IPS DF 6.9 (cell line): ENCODE measurements around the gene CREBBP.

Experiments used
- DNase-seq: peaks from one replicate; pipeline ENCODE4 v3.0.0-alpha.2; 2013; ENCODE audit warnings: low read depth, low spot score
- H3K27ac ChIP-seq: one replicate; pipeline ENCODE4 v1.5.1; 2013; ENCODE audit warnings: low read length, control low read depth
- H3K27me3 ChIP-seq: 2 replicates; pipeline ENCODE4 v1.6.1; 2013; ENCODE audit warnings: mild to moderate bottlenecking, low read length; ENCODE audit not compliant: control insufficient read depth, insufficient read depth
- H3K36me3 ChIP-seq: 2 replicates; pipeline ENCODE4 v1.6.1; 2013; ENCODE audit warnings: low read length; ENCODE audit not compliant: control insufficient read depth, insufficient read depth
- H3K4me1 ChIP-seq: 2 replicates; pipeline ENCODE4 v1.6.1; 2013; ENCODE audit warnings: low read length; ENCODE audit not compliant: control insufficient read depth, insufficient read depth
- H3K4me3 ChIP-seq: 2 replicates; pipeline ENCODE4 v1.5.1; 2013; ENCODE audit warnings: mild to moderate bottlenecking, low read length
- H3K9me3 ChIP-seq: 2 replicates; pipeline ENCODE4 v1.6.1; 2013; ENCODE audit warnings: low read length, inconsistent platforms; ENCODE audit not compliant: control insufficient read depth, insufficient read depth
- WGBS: extraction: QIAGEN DNeasy Blood & Tissue Kit; methylation state at CpG from one replicate; pipeline ENCODE4 v1.1.7; 2013; ENCODE audit warnings: mixed read lengths, missing lambda C conversion rate; ENCODE audit not compliant: insufficient read length, insufficient coverage; 5-methylcytosine and 5-hydroxymethylcytosine counted together

Gene CREBBP

GRCh38 chr16:3754772-3755171 is 125.7 kb downstream of the CREBBP start:
- H3K36me3 ChIP-seq = peaks cover 5% of the 10 kb centered on the region; the same call in 1 of the 2 replicates
- H3K27ac ChIP-seq = no peak overlapping the region
- 100% methylated on average over 2 of the region's 5 CpGs for WGBS
- H3K27me3 ChIP-seq = no peaks in the 10 kb centered on the region
- H3K4me3 ChIP-seq = no peak overlapping the region
- DNase-seq = no peak
- no peaks in the 10 kb centered on the region for H3K9me3 ChIP-seq
- no peaks in the 10 kb centered on the region for H3K4me1 ChIP-seq

DNA sequence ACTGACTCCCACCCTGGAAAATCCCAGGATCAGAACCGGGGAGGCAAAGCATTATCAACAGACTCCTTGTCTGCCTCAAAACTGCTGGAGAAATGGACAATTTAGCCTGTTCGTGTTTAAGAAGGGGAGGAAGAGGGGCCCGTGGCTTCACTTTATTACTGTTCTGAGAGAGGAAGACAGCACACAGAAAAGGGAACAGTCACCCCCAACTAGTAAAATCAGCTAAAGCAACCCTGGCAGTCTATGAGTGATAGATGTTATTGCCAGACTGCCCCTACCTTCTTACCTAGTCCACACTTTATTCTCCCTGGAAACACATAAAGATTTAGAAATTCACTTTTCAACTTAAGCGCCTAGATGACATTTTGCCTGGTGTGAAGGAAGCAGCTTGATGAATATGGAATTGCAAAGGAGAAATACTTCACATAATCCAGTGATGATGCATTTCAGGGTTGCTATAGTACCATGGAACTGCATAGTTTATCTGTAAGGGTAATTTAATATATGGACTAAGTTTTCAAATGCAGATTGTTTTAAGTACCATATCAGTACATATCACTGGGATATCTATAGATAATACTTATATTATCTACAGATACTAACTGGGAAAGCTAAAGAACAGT is 126.3 kb downstream of the CREBBP start:
- DNase-seq = no peak
- WGBS = no CpG with 5 or more reads among the region's 4 CpGs
- H3K4me3 ChIP-seq = no peak overlapping the region
- H3K4me1 ChIP-seq = no peaks in the 10 kb centered on the region
- peaks cover 5% of the 10 kb centered on the region; the same call in 1 of the 2 replicates for H3K36me3 ChIP-seq
- no peaks in the 10 kb centered on the region for H3K9me3 ChIP-seq
- no peaks in the 10 kb centered on the region for H3K27me3 ChIP-seq
- H3K27ac ChIP-seq = no peak overlapping the region

- peaks cover 5% of the 10 kb centered on the region; the same call in 1 of the 2 replicates for H3K36me3 ChIP-seq
- no peaks in the 10 kb centered on the region for H3K9me3 ChIP-seq
- no peaks in the 10 kb centered on the region for H3K4me1 ChIP-seq
- WGBS = no CpG with 5 or more reads among the region's 15 CpGs
- H3K27me3 ChIP-seq = no peaks in the 10 kb centered on the region
- no peak overlapping the region for H3K27ac ChIP-seq
- DNase-seq = no peak
- no peak overlapping the region for H3K4me3 ChIP-seq
These were observed 127.5 kb downstream of the CREBBP start for GRCh38 chr16:3752984-3753383.

- Histone ChIP-seq H3K27me3 (no peaks in the 10 kb centered on the region), H3K4me1 (no peaks in the 10 kb centered on the region), H3K36me3 (peaks cover 3% of the 10 kb centered on the region; the same call in 1 of the 2 replicates), H3K4me3 (no peak overlapping the region), H3K27ac (no peak overlapping the region), H3K9me3 (no peaks in the 10 kb centered on the region)
- no CpG with 5 or more reads among the region's 8 CpGs for WGBS
- DNase-seq = no peak
These were observed 128.6 kb downstream of the CREBBP start for GRCh38 chr16:3751878-3752277.

GRCh38 chr16:3748307-3748706 is 132.2 kb downstream of the CREBBP start:
- no peak for DNase-seq

DNA sequence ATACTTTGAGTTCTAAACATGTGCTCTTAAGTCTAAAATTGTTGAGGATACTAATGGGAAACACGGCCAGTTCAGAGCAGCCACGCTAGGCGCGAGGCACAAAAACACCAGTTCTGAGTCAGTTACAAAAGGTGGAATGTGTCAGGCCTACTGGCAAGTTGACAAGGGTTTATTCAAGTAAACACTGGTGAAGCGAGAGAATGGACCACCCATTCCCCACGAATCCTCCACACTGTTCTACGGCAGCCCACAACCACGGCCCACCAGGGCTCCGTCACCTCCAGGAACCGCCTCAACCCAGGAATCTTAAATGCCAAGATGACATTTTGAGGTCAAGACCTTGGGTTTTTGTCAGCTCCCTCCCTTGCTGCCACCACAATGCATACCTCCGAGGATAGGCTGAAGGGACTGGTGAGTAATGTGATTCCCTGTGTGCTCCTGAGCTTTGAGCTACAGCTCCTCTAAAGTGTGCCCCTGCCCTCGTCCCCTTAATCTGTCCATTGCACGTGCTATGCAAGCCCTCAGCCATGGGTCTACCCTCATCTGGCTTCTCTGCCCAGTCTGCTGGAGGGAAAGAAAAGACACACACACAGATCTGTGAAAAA is 134.7 kb downstream of the CREBBP start:
- no peak for DNase-seq
- no peaks in the 10 kb centered on the region for H3K9me3 ChIP-seq
- H3K4me1 ChIP-seq = no peaks in the 10 kb centered on the region; the same call in 1 of the 2 replicates
- no peak overlapping the region for H3K4me3 ChIP-seq
- no CpG with 5 or more reads among the region's 13 CpGs for whole genome bisulfite sequencing
- peaks cover 20% of the 10 kb centered on the region for H3K36me3 ChIP-seq
- no peaks in the 10 kb centered on the region for H3K27me3 ChIP-seq
- H3K27ac ChIP-seq = no peak overlapping the region

More at GRCh38 chr16:3748307-3748706, 132.2 kb downstream of the CREBBP start:
- H3K9me3 ChIP-seq = no peaks in the 10 kb centered on the region
- H3K4me3 ChIP-seq = no peak overlapping the region
- no peaks in the 10 kb centered on the region; the same call in 1 of the 2 replicates for H3K4me1 ChIP-seq
- peaks cover 12% of the 10 kb centered on the region for H3K36me3 ChIP-seq
- H3K27ac ChIP-seq = no peak overlapping the region
- no peaks in the 10 kb centered on the region for H3K27me3 ChIP-seq
- WGBS = no CpG with 5 or more reads among the region's 5 CpGs

- DNase-seq = no peak
- Histone ChIP-seq H3K4me1 (no peaks in the 10 kb centered on the region; the same call in 1 of the 2 replicates), H3K36me3 (peaks cover 30% of the 10 kb centered on the region), H3K27ac (no peak overlapping the region), H3K4me3 (no peak overlapping the region), H3K27me3 (no peaks in the 10 kb centered on the region), H3K9me3 (no peaks in the 10 kb centered on the region)
- no CpG with 5 or more reads among the region's 7 CpGs for WGBS
These were observed 136.5 kb downstream of the CREBBP start for GRCh38 chr16:3744018-3744417.

DNA sequence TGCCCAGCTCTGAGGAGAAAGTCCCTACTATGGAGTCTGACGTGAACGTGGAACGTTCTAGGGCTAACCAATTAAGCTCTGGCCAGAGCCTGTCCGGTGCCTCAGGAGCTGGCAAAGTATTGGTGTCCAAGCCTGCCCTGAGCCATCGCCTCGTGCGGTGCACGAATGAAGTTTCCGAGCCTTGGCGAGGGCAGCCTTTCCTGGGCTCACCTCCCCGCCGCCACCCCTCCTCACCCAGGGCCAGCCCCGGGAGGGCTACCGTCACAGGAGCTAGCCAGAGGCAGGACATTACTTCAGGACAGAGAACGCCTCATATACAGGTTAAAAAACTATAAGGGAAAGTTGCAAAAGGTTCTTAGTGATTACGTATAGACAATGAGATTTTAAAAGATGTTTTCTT is 139.6 kb downstream of the CREBBP start:
- no CpG with 5 or more reads among the region's 16 CpGs for WGBS
- peaks cover 37% of the 10 kb centered on the region for H3K36me3 ChIP-seq
- H3K4me1 ChIP-seq = no peaks in the 10 kb centered on the region; the same call in 1 of the 2 replicates
- H3K9me3 ChIP-seq = no peaks in the 10 kb centered on the region
- no peaks in the 10 kb centered on the region for H3K27me3 ChIP-seq
- no peak for DNase-seq
- no peak overlapping the region for H3K4me3 ChIP-seq
- no peak overlapping the region for H3K27ac ChIP-seq

DNA sequence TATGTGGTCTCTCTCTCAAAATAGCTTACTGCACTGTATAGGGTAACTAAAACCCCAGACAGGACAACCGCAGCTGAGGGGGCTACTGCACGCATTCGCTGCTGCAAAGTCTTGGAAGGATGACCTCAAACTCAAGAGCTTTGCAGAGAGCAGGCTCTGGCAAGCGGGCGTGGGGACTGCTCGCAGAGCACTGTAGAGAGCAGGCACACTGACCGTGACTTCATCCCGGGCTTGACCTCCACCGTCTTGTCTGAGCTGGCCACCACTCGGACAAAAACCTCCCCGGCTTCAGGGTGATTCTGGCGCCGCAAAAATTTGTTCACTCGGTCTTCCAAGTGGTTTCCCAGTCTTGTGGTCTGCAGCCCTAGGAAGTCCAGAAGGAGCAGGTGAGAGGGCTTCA is 140.3 kb downstream of the CREBBP start:
- no peaks in the 10 kb centered on the region for H3K9me3 ChIP-seq
- peaks cover 40% of the 10 kb centered on the region for H3K36me3 ChIP-seq
- no peak overlapping the region for H3K4me3 ChIP-seq
- WGBS = no CpG with 5 or more reads among the region's 14 CpGs
- DNase-seq = no peak
- H3K27me3 ChIP-seq = no peaks in the 10 kb centered on the region
- no peak overlapping the region for H3K27ac ChIP-seq
- H3K4me1 ChIP-seq = no peaks in the 10 kb centered on the region; the same call in 1 of the 2 replicates

- no CpG with 5 or more reads among the region's 9 CpGs for WGBS
- Histone ChIP-seq H3K9me3 (no peaks in the 10 kb centered on the region), H3K27ac (no peak overlapping the region), H3K4me1 (no peaks in the 10 kb centered on the region; the same call in 1 of the 2 replicates), H3K36me3 (peaks cover 42% of the 10 kb centered on the region), H3K27me3 (no peaks in the 10 kb centered on the region), H3K4me3 (no peak overlapping the region)
- no peak for DNase-seq
These were observed 140.9 kb downstream of the CREBBP start for GRCh38 chr16:3739636-3740035.
